HT1080 (cell line): ENCODE data around the gene IGFL1. TPM values are rescaled to one million over a fixed set of nuclear protein-coding genes. Genes with fewer than 3 reads are reported as not detected.
"Not testable (repeated sequence)": the region's sequence is repeated elsewhere in the genome, so short reads cannot be mapped to it uniquely, and the experiment has no call there.

Experiments
- DNase-seq: peaks from one replicate; pipeline ENCODE4 v3.0.0-alpha.2; 2015; ENCODE audit warnings: low read depth
- total RNA-seq: library from RNA; depleted of rRNA; stranded (reverse); fragments of >200 nt; shearing (Covaris generic); gene quantifications from 2 replicates; pipeline ENCODE4 v1.2.3, GENCODE V29; 2014; rRNA removed

The IGFL1 gene
- total RNA-seq, 1 experiment from 2014 or later: not detected

DNA sequence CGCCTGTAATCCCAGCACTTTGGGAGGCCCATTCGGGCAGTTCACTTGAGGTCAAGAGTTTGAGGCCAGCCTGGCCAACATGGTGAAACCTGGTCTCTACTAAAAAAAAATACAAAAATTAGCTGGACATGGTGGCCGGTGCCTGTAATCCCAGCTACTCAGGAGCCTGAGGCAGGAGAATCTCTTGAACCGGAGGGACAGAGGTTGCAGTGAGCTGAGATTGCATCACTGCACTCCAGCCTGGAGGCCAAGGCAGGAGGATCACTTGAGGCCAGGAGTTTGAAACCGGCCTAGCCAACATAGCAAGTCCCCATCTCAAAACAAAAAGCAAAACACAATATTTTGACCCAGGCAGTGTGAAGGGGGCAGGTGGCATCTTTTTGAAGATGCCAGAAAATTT is 35.3 kb downstream of the IGFL1 start:
- DNase-seq: not testable (repeated sequence)

GRCh38 chr19:46265217-46265828 is 35.8 kb downstream of the IGFL1 start:
- DNase-seq: peak; percentile 76

GRCh38 chr19:46269101-46269500 is 39.6 kb downstream of the IGFL1 start:
- no peak for DNase-seq

DNA sequence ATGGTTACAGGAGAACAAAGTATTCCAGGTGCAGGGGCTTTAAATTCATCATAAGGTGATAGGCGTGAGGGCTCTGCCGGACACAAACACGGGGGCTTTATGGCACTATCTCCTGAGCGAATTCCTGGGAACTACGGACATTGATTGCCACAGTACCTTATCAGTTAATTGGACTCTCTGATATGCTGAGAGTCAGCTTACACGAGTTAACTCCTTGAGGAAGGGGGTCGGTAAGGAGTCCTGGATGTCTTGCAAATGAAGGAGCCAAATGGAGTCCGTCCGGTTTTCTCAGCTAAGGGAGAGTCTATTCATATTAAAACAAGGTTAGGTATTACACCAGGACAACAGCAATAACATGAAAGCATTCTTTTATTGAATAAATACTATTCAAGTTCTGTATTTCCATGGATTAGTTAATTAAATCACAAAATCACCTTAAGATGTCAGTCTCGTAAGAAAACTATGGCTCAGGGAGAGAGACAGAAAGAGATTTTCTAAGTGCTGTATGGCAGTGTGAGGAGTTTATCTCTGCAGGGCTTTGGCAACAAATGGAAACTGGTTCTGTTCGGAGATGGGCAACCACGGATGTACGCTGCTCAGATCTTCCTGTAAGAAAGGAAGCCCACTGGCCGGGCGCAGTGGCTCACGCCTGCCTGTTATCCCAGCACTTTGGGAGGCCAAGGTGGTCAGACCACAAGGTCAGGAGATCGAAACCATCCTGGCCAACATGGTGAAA is 41.1 kb downstream of the IGFL1 start:
- no peak for DNase-seq

DNA sequence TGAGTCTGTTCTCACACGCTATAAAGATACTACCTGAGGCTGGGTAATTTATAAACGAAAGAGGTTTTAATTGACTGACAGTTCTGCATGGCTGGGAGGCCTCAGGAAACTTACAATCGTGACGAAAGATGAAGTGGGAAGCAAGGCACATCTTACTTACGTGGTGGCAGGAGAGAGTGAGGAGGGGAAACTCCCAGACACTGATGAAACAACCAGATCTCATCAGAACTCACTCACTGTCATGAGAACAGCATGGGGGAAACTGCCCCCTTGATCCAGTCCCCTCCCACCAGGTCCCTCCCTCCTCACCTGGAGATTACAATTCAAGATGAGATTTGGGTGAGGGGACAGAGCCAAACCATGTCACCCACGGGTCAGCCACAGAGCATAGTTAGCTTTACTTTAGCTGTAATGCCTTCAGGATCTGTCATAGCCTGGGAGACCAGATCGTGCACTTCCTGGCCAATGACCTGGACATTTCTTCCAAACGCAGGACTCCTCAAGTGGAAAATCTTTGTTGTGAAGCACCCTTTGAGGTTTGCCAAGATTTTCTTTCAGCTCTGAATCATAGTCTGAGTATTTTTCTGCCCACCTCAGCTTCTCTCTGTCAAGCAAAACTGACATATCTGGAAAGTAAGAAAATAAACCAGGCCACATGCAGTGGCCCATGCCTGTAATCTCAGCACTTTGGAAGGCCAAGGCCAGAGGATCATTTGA is 42.1 kb downstream of the IGFL1 start:
- peak; percentile 66 for DNase-seq

DNA sequence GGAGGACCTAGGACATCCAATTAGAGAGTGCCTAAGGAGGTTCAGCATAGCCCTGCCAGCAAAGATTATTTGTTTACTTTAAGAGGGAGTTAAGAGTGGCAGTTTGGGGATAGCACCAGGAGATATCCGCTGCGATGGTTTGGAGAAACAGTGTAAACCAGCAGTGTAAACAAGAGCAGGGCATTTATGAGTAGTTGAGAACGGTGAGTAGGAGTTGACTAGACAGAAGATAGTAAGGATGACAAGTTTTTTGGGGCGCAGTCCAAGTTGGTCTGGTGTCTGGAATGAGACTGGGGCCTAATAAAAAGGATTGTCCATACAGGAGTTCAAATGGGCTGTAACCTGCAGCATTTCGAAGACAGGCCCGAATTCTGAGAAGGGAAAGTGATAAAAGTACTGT is 44.4 kb downstream of the IGFL1 start:
- DNase-seq: not testable (repeated sequence)

DNA sequence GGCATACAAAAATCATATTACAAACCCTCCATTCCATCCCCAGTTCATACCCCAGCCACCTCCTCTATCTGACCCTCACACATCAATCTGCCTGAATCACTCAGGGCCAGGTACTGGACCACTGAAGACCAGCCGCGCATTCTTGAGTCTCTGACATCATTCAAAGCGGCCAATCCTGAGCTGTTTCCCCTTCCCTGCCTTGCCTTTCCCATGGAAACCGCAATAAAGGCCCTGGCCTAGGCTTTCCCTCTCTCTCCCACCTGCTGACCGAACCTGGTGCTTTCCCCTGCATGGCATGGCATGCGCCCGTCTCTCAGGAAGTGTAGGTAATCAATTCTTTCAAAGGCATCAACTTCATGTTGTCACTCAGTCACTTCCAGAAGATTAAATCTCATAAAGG is 49.6 kb downstream of the IGFL1 start:
- no peak for DNase-seq

Other genes starting within 250 kb of the IGFL1 start
- 4.7 and 8.7 TPM in 2 replicates for gene CCDC61, start 234.3 kb upstream of the IGFL1 start, total RNA-seq
- not detected in 2 replicates for gene PGLYRP1, start 206.7 kb upstream of the IGFL1 start, total RNA-seq
- gene IGFL4, start 188.7 kb upstream of the IGFL1 start, total RNA-seq: not detected in 2 replicates
- gene IGFL3, start 105.1 kb upstream of the IGFL1 start, total RNA-seq: 1.7 and 1.9 TPM in 2 replicates
- gene IGFL2, start 81.5 kb upstream of the IGFL1 start, total RNA-seq: not detected in 2 replicates
- gene HIF3A, start 67.3 kb downstream of the IGFL1 start, total RNA-seq: not detected in 2 replicates
- 118 and 130 TPM in 2 replicates for gene PPP5C, start 117.3 kb downstream of the IGFL1 start, total RNA-seq
- not detected in 2 replicates for gene CCDC8, start 183.8 kb downstream of the IGFL1 start, total RNA-seq
- not detected in 2 replicates for gene PNMA8C, start 199.2 kb downstream of the IGFL1 start, total RNA-seq
- gene PNMA8A, start 241.8 kb downstream of the IGFL1 start, total RNA-seq: not detected in 2 replicates